ENCODE data around the gene PTPRD.

The PTPRD gene

GRCh38 chr9:8543219-8543618 lies 2069.6 kb downstream of the PTPRD start:
- no peak for DNase-seq (ENCODE audit: low read depth)
- no peak overlapping the region for H3K4me3 ChIP-seq (ENCODE audit: low read depth, low read length)
- TF ChIP-seq CTCF (IDR thresholded peaks at IDR 0.05; ENCODE audit: insufficient read depth, low read depth, low read length, missing control alignments), result no peak

GRCh38 chr9:8542537-8542936 lies 2070.3 kb downstream of the PTPRD start:
- no peak for TF ChIP-seq CTCF (IDR thresholded peaks at IDR 0.05; ENCODE audit: insufficient read depth, low read depth, low read length, missing control alignments)
- no peak overlapping the region for H3K4me3 ChIP-seq (ENCODE audit: low read depth, low read length)
- no peak for DNase-seq (ENCODE audit: low read depth)

DNA sequence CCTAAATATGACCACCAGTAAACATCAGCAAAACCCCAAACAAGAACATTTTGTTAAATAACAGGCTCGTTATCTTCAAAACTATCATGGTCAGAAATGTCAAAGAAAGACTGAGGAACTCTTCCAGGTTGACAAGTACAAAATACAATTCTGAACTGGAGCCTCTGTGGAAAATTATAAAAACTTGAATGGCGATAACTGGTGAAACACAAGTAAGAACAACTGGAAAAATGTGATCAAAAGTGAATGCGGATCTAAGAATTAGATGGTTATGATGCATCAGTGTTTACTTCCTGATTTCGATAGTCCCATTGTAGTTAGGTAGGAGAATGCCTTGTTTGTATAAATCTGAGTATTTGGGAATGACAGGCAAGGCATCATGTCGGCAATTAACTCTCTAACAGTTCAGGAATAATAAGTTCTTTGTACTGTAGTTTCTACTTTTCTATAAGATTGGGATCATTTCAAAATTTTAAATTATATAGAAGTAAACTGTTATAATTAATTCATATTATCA lies 2073.1 kb downstream of the PTPRD start:
- TF ChIP-seq CTCF (IDR thresholded peaks at IDR 0.05; ENCODE audit: insufficient read depth, low read depth, low read length, missing control alignments), result no peak
- H3K4me3 ChIP-seq (ENCODE audit: low read depth, low read length), result no peak overlapping the region
- no peak for DNase-seq (ENCODE audit: low read depth)

- no peak for TF ChIP-seq CTCF (IDR thresholded peaks at IDR 0.05; ENCODE audit: insufficient read depth, low read depth, low read length, missing control alignments)
- no peak for DNase-seq (ENCODE audit: low read depth)
- no peak overlapping the region for H3K4me3 ChIP-seq (ENCODE audit: low read depth, low read length)
These were observed 2076.0 kb downstream of the PTPRD start for GRCh38 chr9:8536845-8537244.

- TF ChIP-seq CTCF (IDR thresholded peaks at IDR 0.05; ENCODE audit: insufficient read depth, low read depth, low read length, missing control alignments), result no peak
- DNase-seq (ENCODE audit: low read depth), result no peak
- H3K4me3 ChIP-seq (ENCODE audit: low read depth, low read length), result no peak overlapping the region
These were observed 2078.0 kb downstream of the PTPRD start for GRCh38 chr9:8534828-8535227.

GRCh38 chr9:8533681-8534080 lies 2079.1 kb downstream of the PTPRD start:
- no peak for TF ChIP-seq CTCF (IDR thresholded peaks at IDR 0.05; ENCODE audit: insufficient read depth, low read depth, low read length, missing control alignments)
- no peak overlapping the region for H3K4me3 ChIP-seq (ENCODE audit: low read depth, low read length)
- no peak for DNase-seq (ENCODE audit: low read depth)

DNA sequence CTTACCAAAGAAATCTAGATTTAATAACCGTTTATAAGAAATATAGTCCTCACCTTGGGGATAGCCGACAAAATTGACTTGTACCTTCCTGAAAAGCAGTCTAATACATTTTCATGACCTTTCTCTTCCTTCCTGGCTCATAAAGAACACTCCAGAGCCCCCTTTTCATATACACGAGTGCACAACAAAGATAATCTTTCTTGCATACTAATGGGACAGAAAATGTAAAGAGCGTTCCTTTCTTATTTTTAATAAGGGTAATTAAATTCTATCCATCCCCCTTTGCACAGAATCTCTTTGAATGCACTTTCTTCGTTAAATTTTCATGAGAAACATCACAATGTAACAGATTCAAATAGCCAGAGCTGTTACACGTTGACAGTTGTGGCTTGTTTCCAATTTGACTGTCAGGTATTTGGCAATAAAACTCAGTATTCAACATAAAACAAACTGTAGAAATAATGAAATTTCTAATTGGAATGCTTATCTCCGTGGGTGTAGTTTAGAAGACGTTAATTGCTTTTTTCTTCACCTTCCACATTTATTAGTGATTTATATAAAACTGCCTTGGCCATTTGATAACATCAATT lies 2080.9 kb downstream of the PTPRD start:
- DNase-seq (ENCODE audit: low read depth), result no peak
- no peak overlapping the region for H3K4me3 ChIP-seq (ENCODE audit: low read depth, low read length)
- TF ChIP-seq CTCF (IDR thresholded peaks at IDR 0.05; ENCODE audit: insufficient read depth, low read depth, low read length, missing control alignments), result no peak
